ELF-1 (cell line): Measurements from ENCODE around the gene ASIC2.

Experiments
- DNase-seq: peaks from one replicate; pipeline ENCODE4 v3.0.0-alpha.2; 2016; ENCODE audit warnings: low read depth, low spot score

ASIC2 gene

GRCh38 chr17:33204701-33205100 lies 88.4 kb downstream of the ASIC2 start:
- no peak for DNase-seq

- DNase-seq: no peak
These were observed 88.9 kb downstream of the ASIC2 start for GRCh38 chr17:33204156-33204555.

GRCh38 chr17:33202796-33203495 lies 90.1 kb downstream of the ASIC2 start:
- no peak for DNase-seq

- DNase-seq: no peak
These were observed 91.1 kb downstream of the ASIC2 start for GRCh38 chr17:33202021-33202420.

GRCh38 chr17:33201283-33201682 lies 91.8 kb downstream of the ASIC2 start:
- DNase-seq: no peak

- peak; percentile 20 for DNase-seq
These were observed 92.5 kb downstream of the ASIC2 start for GRCh38 chr17:33200587-33200986.

- DNase-seq: no peak
These were observed 93.3 kb downstream of the ASIC2 start for GRCh38 chr17:33199571-33200510.

GRCh38 chr17:33198954-33199353 lies 94.1 kb downstream of the ASIC2 start:
- no peak for DNase-seq

- DNase-seq: no peak
These were observed 95.8 kb downstream of the ASIC2 start for GRCh38 chr17:33197342-33197741.

GRCh38 chr17:33196883-33197282 lies 96.2 kb downstream of the ASIC2 start:
- no peak for DNase-seq

GRCh38 chr17:33192951-33193911 lies 99.9 kb downstream of the ASIC2 start:
- peak; percentile 47 for DNase-seq

- no peak for DNase-seq
These were observed 109.5 kb downstream of the ASIC2 start for GRCh38 chr17:33183487-33184026.

GRCh38 chr17:33179151-33179550 lies 113.9 kb downstream of the ASIC2 start:
- DNase-seq: no peak

GRCh38 chr17:33178681-33179080 lies 114.4 kb downstream of the ASIC2 start:
- DNase-seq: no peak

GRCh38 chr17:33175562-33175961 lies 117.5 kb downstream of the ASIC2 start:
- no peak for DNase-seq

- DNase-seq: no peak
These were observed 121.2 kb downstream of the ASIC2 start for GRCh38 chr17:33171931-33172330.

GRCh38 chr17:33169580-33170285 lies 123.4 kb downstream of the ASIC2 start:
- DNase-seq: no peak

GRCh38 chr17:33167736-33168135 lies 125.4 kb downstream of the ASIC2 start:
- no peak for DNase-seq

GRCh38 chr17:33166472-33166871 lies 126.6 kb downstream of the ASIC2 start:
- no peak for DNase-seq

- DNase-seq: no peak
These were observed 128.8 kb downstream of the ASIC2 start for GRCh38 chr17:33164169-33164881.
